VCaP (cell line): ENCODE results near the gene PPDPF.

Source experiments
- H3K27ac ChIP-seq: fragments of 450-650 bp; 2 replicates; pipeline ENCODE4 v1.5.1; 2017
- CTCF ChIP-seq: fragments of 450-650 bp; conservative IDR thresholded peaks from 2 replicates; pipeline ENCODE4 v1.5.1; 2017; ENCODE audit warnings: mild to moderate bottlenecking, moderate library complexity

The PPDPF gene

GRCh38 chr20:63475209-63475608 is 45.4 kb upstream of the PPDPF start:
- H3K27ac ChIP-seq, result no peak overlapping the region
- no peak for TF ChIP-seq CTCF

GRCh38 chr20:63477061-63477616 is 43.4 kb upstream of the PPDPF start:
- no peak for TF ChIP-seq CTCF
- no peak overlapping the region for H3K27ac ChIP-seq

GRCh38 chr20:63477944-63478343 is 42.6 kb upstream of the PPDPF start:
- H3K27ac ChIP-seq, result no peak overlapping the region
- no peak for TF ChIP-seq CTCF

GRCh38 chr20:63478346-63479302 is 41.9 kb upstream of the PPDPF start:
- no peak for TF ChIP-seq CTCF
- peak overlapping the region; percentile 69 for H3K27ac ChIP-seq

- peak overlapping the region; percentile 69 for H3K27ac ChIP-seq
These were observed 40.7 kb upstream of the PPDPF start for GRCh38 chr20:63479695-63480419.

- 0 out of 2 replicates have a peak overlapping the region, but pooled peaks have one; percentile 48 for H3K27ac ChIP-seq
- TF ChIP-seq CTCF, result no peak
These were observed 39.1 kb upstream of the PPDPF start for GRCh38 chr20:63481503-63481902.

GRCh38 chr20:63482021-63482587 is 38.5 kb upstream of the PPDPF start:
- H3K27ac ChIP-seq, result peak overlapping the region; percentile 47
- no peak for TF ChIP-seq CTCF
